ENCODE data around the gene PTCHD4. TPM values are rescaled to one million over a fixed set of nuclear protein-coding genes. Genes with fewer than 3 reads are reported as not detected.

PTCHD4 gene
- total RNA-seq, 3 donors from 2014 or later (not counting 1 experiment from before 2014, with no cell fraction given) = not detected

- no peak for TF ChIP-seq CTCF (IDR thresholded peaks at IDR 0.05)
- no peaks in the 10 kb centered on the region for H3K36me3 Mint-ChIP-seq
- H3K4me3 ChIP-seq (ENCODE audit: low read length) = no peak overlapping the region
- DNase-seq = no peak
- no peaks in the 10 kb centered on the region for H3K4me1 ChIP-seq (ENCODE audit: control insufficient read depth, insufficient read depth, low read length)
- intact Hi-C loops (cut with micrococcal nuclease) = no loop called here
- no peaks in the 10 kb centered on the region for H3K36me3 ChIP-seq (ENCODE audit: control insufficient read depth, insufficient read depth, low read length)
- H3K27me3 Mint-ChIP-seq (ENCODE audit: low read depth in 2 of 2) = no peaks in the 10 kb centered on the region
- peaks cover 11 to 16% of the 10 kb centered on the region in 2 donors for H3K9me3 Mint-ChIP-seq
- H3K27ac ChIP-seq (ENCODE audit: low read length) = no peak overlapping the region
- no peak overlapping the region for H3K4me3 Mint-ChIP-seq
- no peaks in the 10 kb centered on the region for H3K9me3 ChIP-seq (ENCODE audit: control insufficient read depth, insufficient read depth, low read length)
- WGBS (ENCODE audit: insufficient coverage) = 83% methylated on average over 3 of the region's 4 CpGs
- no peaks in the 10 kb centered on the region for H3K4me1 Mint-ChIP-seq
- H3K27ac Mint-ChIP-seq = no peak overlapping the region
- no peak for ATAC-seq
- H3K27me3 ChIP-seq (ENCODE audit: control insufficient read depth, insufficient read depth, low read length) = no peaks in the 10 kb centered on the region
Measured at GRCh38 chr6:48100588-48100895, 10.5 kb downstream of the PTCHD4 start.

GRCh38 chr6:48099713-48100587 is 11.0 kb downstream of the PTCHD4 start:
- ATAC-seq (no peak), DNase-seq (no peak)
- Histone ChIP-seq H3K4me3 (ENCODE audit: low read length) (no peak overlapping the region), H3K4me1 (ENCODE audit: control insufficient read depth, insufficient read depth, low read length) (no peaks in the 10 kb centered on the region), H3K36me3 (ENCODE audit: control insufficient read depth, insufficient read depth, low read length) (no peaks in the 10 kb centered on the region), H3K27ac (ENCODE audit: low read length) (no peak overlapping the region), H3K27me3 (ENCODE audit: control insufficient read depth, insufficient read depth, low read length) (no peaks in the 10 kb centered on the region), H3K9me3 (ENCODE audit: control insufficient read depth, insufficient read depth, low read length) (no peaks in the 10 kb centered on the region)
- no peaks in the 10 kb centered on the region for H3K27me3 Mint-ChIP-seq (ENCODE audit: low read depth in 2 of 2)
- TF ChIP-seq CTCF (IDR thresholded peaks at IDR 0.05) = no peak
- H3K9me3 Mint-ChIP-seq = peaks cover 6 to 12% of the 10 kb centered on the region in 2 donors
- intact Hi-C loops (cut with micrococcal nuclease) = no loop called here
- H3K36me3 Mint-ChIP-seq = no peaks in the 10 kb centered on the region
- WGBS (ENCODE audit: insufficient coverage) = 74% methylated on average over 3 of the region's 3 CpGs
- no peaks in the 10 kb centered on the region for H3K4me1 Mint-ChIP-seq
- H3K27ac Mint-ChIP-seq = no peak overlapping the region
- H3K4me3 Mint-ChIP-seq = no peak overlapping the region

- no peak for ATAC-seq
- intact Hi-C loops (cut with micrococcal nuclease) = no loop called here
- no peaks in the 10 kb centered on the region for H3K27me3 Mint-ChIP-seq (ENCODE audit: low read depth in 2 of 2)
- 74% methylated on average over 3 of the region's 3 CpGs for WGBS (ENCODE audit: insufficient coverage)
- Histone ChIP-seq H3K27ac (ENCODE audit: low read length) (no peak overlapping the region), H3K27me3 (ENCODE audit: control insufficient read depth, insufficient read depth, low read length) (no peaks in the 10 kb centered on the region), H3K9me3 (ENCODE audit: control insufficient read depth, insufficient read depth, low read length) (no peaks in the 10 kb centered on the region), H3K36me3 (ENCODE audit: control insufficient read depth, insufficient read depth, low read length) (no peaks in the 10 kb centered on the region), H3K4me1 (ENCODE audit: control insufficient read depth, insufficient read depth, low read length) (no peaks in the 10 kb centered on the region), H3K4me3 (ENCODE audit: low read length) (no peak overlapping the region)
- TF ChIP-seq CTCF (IDR thresholded peaks at IDR 0.05) = no peak
- H3K36me3 Mint-ChIP-seq = no peaks in the 10 kb centered on the region
- no peak overlapping the region for H3K27ac Mint-ChIP-seq
- peaks cover 8 to 11% of the 10 kb centered on the region in 2 donors for H3K9me3 Mint-ChIP-seq
- DNase-seq = no peak
- H3K4me1 Mint-ChIP-seq = no peaks in the 10 kb centered on the region
- H3K4me3 Mint-ChIP-seq = no peak overlapping the region
Measured at GRCh38 chr6:48098923-48099322, 12.1 kb downstream of the PTCHD4 start.
